Measurements from ENCODE around the gene USP17L13. TPM values are rescaled to one million over a fixed set of nuclear protein-coding genes. Genes with fewer than 3 reads are reported as not detected.
"Not testable (repeated sequence)": the region's sequence is repeated elsewhere in the genome, so short reads cannot be mapped to it uniquely, and the experiment has no call there.

The USP17L13 gene
- polyA plus RNA-seq, 1 donor = not detected

GRCh38 chr4:9253078-9253477 lies 28.4 kb downstream of the USP17L13 start, which contains the start of gene USP17L19:
Gene USP17L19 (plus strand): TSS chr4:9253378. CDS start chr4:9253378, 0 bp downstream.
- not testable (repeated sequence) for H3K4me3 ChIP-seq (ENCODE audit: low read length); H3K4me1 ChIP-seq (ENCODE audit: control insufficient read depth, insufficient read depth, low read length); H3K27ac ChIP-seq (ENCODE audit: low read length); H3K27me3 ChIP-seq (ENCODE audit: control insufficient read depth, insufficient read depth, low read length); H3K9me3 ChIP-seq (ENCODE audit: control insufficient read depth, low read depth, low read length); H3K36me3 ChIP-seq (ENCODE audit: control insufficient read depth, insufficient read depth, low read length); DNase-seq
- no CpG with 5 or more reads among the region's 13 CpGs for WGBS (ENCODE audit: insufficient coverage, low lambda C conversion rate)

- H3K4me1 ChIP-seq (ENCODE audit: control insufficient read depth, insufficient read depth, low read length); H3K36me3 ChIP-seq (ENCODE audit: control insufficient read depth, insufficient read depth, low read length); H3K9me3 ChIP-seq (ENCODE audit: control insufficient read depth, low read depth, low read length); DNase-seq; H3K27ac ChIP-seq (ENCODE audit: low read length); H3K27me3 ChIP-seq (ENCODE audit: control insufficient read depth, insufficient read depth, low read length); H3K4me3 ChIP-seq (ENCODE audit: low read length): not testable (repeated sequence)
- WGBS (ENCODE audit: insufficient coverage, low lambda C conversion rate) = no CpG with 5 or more reads among the region's 15 CpGs
These were observed 33.1 kb downstream of the USP17L13 start, which contains the start of gene USP17L20 for GRCh38 chr4:9257824-9258223. Gene USP17L20 (plus strand): TSS chr4:9258124. CDS start chr4:9258124, 0 bp downstream.

GRCh38 chr4:9262572-9262971 lies 37.9 kb downstream of the USP17L13 start, which contains the start of gene USP17L21:
Gene USP17L21 (plus strand): TSS chr4:9262872. CDS start chr4:9262872, 0 bp downstream.
- DNase-seq; H3K27me3 ChIP-seq (ENCODE audit: control insufficient read depth, insufficient read depth, low read length); H3K9me3 ChIP-seq (ENCODE audit: control insufficient read depth, low read depth, low read length); H3K4me1 ChIP-seq (ENCODE audit: control insufficient read depth, insufficient read depth, low read length); H3K4me3 ChIP-seq (ENCODE audit: low read length); H3K27ac ChIP-seq (ENCODE audit: low read length); H3K36me3 ChIP-seq (ENCODE audit: control insufficient read depth, insufficient read depth, low read length): not testable (repeated sequence)
- WGBS (ENCODE audit: insufficient coverage, low lambda C conversion rate) = no CpG with 5 or more reads among the region's 13 CpGs

- not testable (repeated sequence) for DNase-seq; H3K27ac ChIP-seq (ENCODE audit: low read length); H3K4me1 ChIP-seq (ENCODE audit: control insufficient read depth, insufficient read depth, low read length); H3K27me3 ChIP-seq (ENCODE audit: control insufficient read depth, insufficient read depth, low read length); H3K36me3 ChIP-seq (ENCODE audit: control insufficient read depth, insufficient read depth, low read length); H3K4me3 ChIP-seq (ENCODE audit: low read length); H3K9me3 ChIP-seq (ENCODE audit: control insufficient read depth, low read depth, low read length)
- WGBS (ENCODE audit: insufficient coverage, low lambda C conversion rate) = no CpG with 5 or more reads among the region's 15 CpGs
These were observed 42.6 kb downstream of the USP17L13 start, which contains the start of gene USP17L22 for GRCh38 chr4:9267319-9267718. Gene USP17L22 (plus strand): TSS chr4:9267619. CDS start chr4:9267619, 0 bp downstream.

GRCh38 chr4:9271719-9272118 lies 47.0 kb downstream of the USP17L13 start:
- not testable (repeated sequence) for H3K36me3 ChIP-seq (ENCODE audit: control insufficient read depth, insufficient read depth, low read length); DNase-seq; H3K27me3 ChIP-seq (ENCODE audit: control insufficient read depth, insufficient read depth, low read length); H3K4me3 ChIP-seq (ENCODE audit: low read length); H3K27ac ChIP-seq (ENCODE audit: low read length); H3K4me1 ChIP-seq (ENCODE audit: control insufficient read depth, insufficient read depth, low read length); H3K9me3 ChIP-seq (ENCODE audit: control insufficient read depth, low read depth, low read length)
- WGBS (ENCODE audit: insufficient coverage, low lambda C conversion rate) = no CpG with 5 or more reads among the region's 10 CpGs

Other genes with a start within 250 kb of the USP17L13 start
- gene FAM90A26, start 54.5 kb upstream of the USP17L13 start, polyA plus RNA-seq = not detected
- gene USP17L10, start 14.2 kb upstream of the USP17L13 start, polyA plus RNA-seq = not detected
- gene USP17L11, start 9.5 kb upstream of the USP17L13 start, polyA plus RNA-seq = not detected
- gene USP17L12, start 4.7 kb upstream of the USP17L13 start, polyA plus RNA-seq = not detected
- gene USP17L15, start 9.5 kb downstream of the USP17L13 start, polyA plus RNA-seq = not detected
- not detected for gene USP17L17, start 19.0 kb downstream of the USP17L13 start, polyA plus RNA-seq
- gene USP17L18, start 23.7 kb downstream of the USP17L13 start, polyA plus RNA-seq = not detected
- not detected for gene USP17L19, start 28.5 kb downstream of the USP17L13 start, polyA plus RNA-seq
- not detected for gene USP17L20, start 33.2 kb downstream of the USP17L13 start, polyA plus RNA-seq
- gene USP17L21, start 38.0 kb downstream of the USP17L13 start, polyA plus RNA-seq = not detected
- gene USP17L22, start 42.7 kb downstream of the USP17L13 start, polyA plus RNA-seq = not detected
- gene USP17L24, start 100.3 kb downstream of the USP17L13 start, polyA plus RNA-seq = not detected
- gene USP17L25, start 105.0 kb downstream of the USP17L13 start, polyA plus RNA-seq = not detected
- gene USP17L26, start 109.8 kb downstream of the USP17L13 start, polyA plus RNA-seq = not detected
- gene USP17L5, start 114.5 kb downstream of the USP17L13 start, polyA plus RNA-seq = not detected
- gene USP17L27, start 119.3 kb downstream of the USP17L13 start, polyA plus RNA-seq = not detected
- not detected for gene USP17L28, start 124.0 kb downstream of the USP17L13 start, polyA plus RNA-seq
- gene USP17L29, start 128.7 kb downstream of the USP17L13 start, polyA plus RNA-seq = not detected
- gene USP17L30, start 138.2 kb downstream of the USP17L13 start, polyA plus RNA-seq = not detected
- gene DEFB131A, start 219.5 kb downstream of the USP17L13 start, polyA plus RNA-seq = not detected

All from large intestine (tissue), 3 donors.